OCI-LY3 (cell line): ENCODE results near the gene INSC.

Experiments used
- H2AFZ ChIP-seq: fragments of 200-600, 300-600 bp; shearing (Covaris generic); 2 replicates; pipeline ENCODE4 v1.6.0; 2014; ENCODE audit warnings: antibody characterized with exemption, low read depth, low read length
- H3K27ac ChIP-seq: fragments of 200-600, 300-600 bp; sonication (generic); 2 replicates; pipeline ENCODE4 v1.5.1; 2014; ENCODE audit warnings: mild to moderate bottlenecking, low read length, moderate library complexity, mixed read lengths
- H3K27me3 ChIP-seq: fragments of 200-600, 300-600 bp; sonication (generic); 2 replicates; pipeline ENCODE4 v1.6.1; 2014; ENCODE audit warnings: low read depth, low read length, mixed read lengths
- H3K36me3 ChIP-seq: fragments of 200-600, 300-600 bp; sonication (generic); replicated peaks from 2 replicates; pipeline ENCODE3; 2014; ENCODE audit warnings: low read depth, low read length, mixed read lengths
- H3K4me1 ChIP-seq: fragments of 300-600, 200-600 bp; sonication (generic); 2 replicates; pipeline ENCODE4 v1.6.1; 2014; ENCODE audit warnings: low read length, mixed read lengths
- H3K4me2 ChIP-seq: fragments of 200-600, 300-600 bp; sonication (generic); 2 replicates; pipeline ENCODE4 v1.6.1; 2014; ENCODE audit warnings: low read length, mixed read lengths
- H3K4me3 ChIP-seq: fragments of 300-600, 200-600 bp; sonication (generic); 2 replicates; pipeline ENCODE4 v1.5.1; 2014; ENCODE audit warnings: antibody characterized with exemption, mild to moderate bottlenecking, low read length, moderate library complexity
- H3K79me2 ChIP-seq: fragments of 300-600, 200-600 bp; shearing (Covaris generic); 2 replicates; pipeline ENCODE4 v1.6.1; 2014; ENCODE audit warnings: mild to moderate bottlenecking, low read length, mixed read lengths
- H3K9ac ChIP-seq: fragments of 300-600, 200-600 bp; shearing (Covaris generic); 2 replicates; pipeline ENCODE4 v1.6.0; 2014; ENCODE audit warnings: mild to moderate bottlenecking, low read length, moderate library complexity
- H3K9me3 ChIP-seq: fragments of 200-600, 300-600 bp; shearing (Covaris generic); 2 replicates; pipeline ENCODE4 v1.6.1; 2014; ENCODE audit warnings: low read length, mixed read lengths; ENCODE audit not compliant: insufficient read depth
- H4K20me1 ChIP-seq: fragments of 200-600, 300-600 bp; sonication (generic); 2 replicates; pipeline ENCODE4 v1.6.1; 2016; ENCODE audit warnings: low read length, mixed read lengths; ENCODE audit not compliant: insufficient read depth
- CTCF ChIP-seq: fragments of 200-600, 300-600 bp; sonication (generic); IDR thresholded peaks from 2 replicates; pipeline ENCODE4 v1.5.1; 2014; ENCODE audit warnings: antibody characterized with exemption, low read length, low read depth
- EZH2phosphoT487 ChIP-seq: fragments of 200-600 bp; shearing (Covaris generic); IDR thresholded peaks from 2 replicates; pipeline ENCODE4 v1.6.1; 2018; ENCODE audit warnings: antibody characterized with exemption, mixed run types, low read depth

INSC gene

GRCh38 chr11:15150507-15150906, 35.8 kb downstream of the INSC start:
- H2AFZ ChIP-seq = no peak overlapping the region
- 0 out of 2 replicates have a peak, but pooled peaks cover 15% of the 10 kb centered on the region for H3K27me3 ChIP-seq
- H4K20me1 ChIP-seq = no peaks in the 10 kb centered on the region
- H3K9me3 ChIP-seq = no peaks in the 10 kb centered on the region
- no peaks in the 10 kb centered on the region for H3K79me2 ChIP-seq
- no peaks in the 10 kb centered on the region for H3K36me3 ChIP-seq
- no peak for TF ChIP-seq EZH2phosphoT487
- no peak for TF ChIP-seq CTCF
- no peak overlapping the region for H3K27ac ChIP-seq
- H3K4me1 ChIP-seq = no peaks in the 10 kb centered on the region
- H3K9ac ChIP-seq = no peak overlapping the region
- no peak overlapping the region for H3K4me3 ChIP-seq
- H3K4me2 ChIP-seq = no peak overlapping the region

- no peak overlapping the region for H2AFZ ChIP-seq
- H3K4me1 ChIP-seq = no peaks in the 10 kb centered on the region
- no peaks in the 10 kb centered on the region for H3K36me3 ChIP-seq
- no peak overlapping the region for H3K4me3 ChIP-seq
- no peaks in the 10 kb centered on the region for H3K27me3 ChIP-seq
- H3K9ac ChIP-seq = no peak overlapping the region
- H3K79me2 ChIP-seq = no peaks in the 10 kb centered on the region
- H3K9me3 ChIP-seq = no peaks in the 10 kb centered on the region
- H3K27ac ChIP-seq = no peak overlapping the region
- no peaks in the 10 kb centered on the region for H4K20me1 ChIP-seq
- TF ChIP-seq CTCF = no peak
- no peak for TF ChIP-seq EZH2phosphoT487
- H3K4me2 ChIP-seq = no peak overlapping the region
Measured at GRCh38 chr11:15153231-15153630, 38.5 kb downstream of the INSC start.

- H3K79me2 ChIP-seq = no peaks in the 10 kb centered on the region
- no peak overlapping the region for H2AFZ ChIP-seq
- no peak overlapping the region for H3K4me2 ChIP-seq
- TF ChIP-seq EZH2phosphoT487 = no peak
- no peaks in the 10 kb centered on the region for H3K4me1 ChIP-seq
- no peaks in the 10 kb centered on the region for H3K27me3 ChIP-seq
- H3K27ac ChIP-seq = no peak overlapping the region
- H4K20me1 ChIP-seq = no peaks in the 10 kb centered on the region
- H3K9ac ChIP-seq = no peak overlapping the region
- H3K36me3 ChIP-seq = no peaks in the 10 kb centered on the region
- H3K9me3 ChIP-seq = no peaks in the 10 kb centered on the region
- H3K4me3 ChIP-seq = no peak overlapping the region
Measured at GRCh38 chr11:15157181-15157580, 42.5 kb downstream of the INSC start.

- Histone ChIP-seq H3K9ac (no peak overlapping the region), H2AFZ (no peak overlapping the region)
Measured at GRCh38 chr11:15157606-15158137, 42.9 kb downstream of the INSC start.

More at GRCh38 chr11:15157606-15158137, 42.9 kb downstream of the INSC start:
- Histone ChIP-seq H3K4me3 (no peak overlapping the region), H3K4me1 (no peaks in the 10 kb centered on the region), H3K27ac (no peak overlapping the region), H3K4me2 (no peak overlapping the region), H3K27me3 (no peaks in the 10 kb centered on the region; the same call in 1 of the 2 replicates), H4K20me1 (no peaks in the 10 kb centered on the region), H3K9me3 (no peaks in the 10 kb centered on the region), H3K36me3 (no peaks in the 10 kb centered on the region), H3K79me2 (no peaks in the 10 kb centered on the region)
- TF ChIP-seq CTCF = no peak
- no peak for TF ChIP-seq EZH2phosphoT487
